GM21423 (cell line): ENCODE data around the gene AUTS2.

Source experiments
- ATAC-seq: cut with Tn5 transposase; IDR thresholded peaks from one replicate; pipeline ENCODE4 v1.9.1; 2021; ENCODE audit warnings: mild to moderate bottlenecking, moderate library complexity; ENCODE audit not compliant: unreplicated experiment

AUTS2 gene

GRCh38 chr7:69751026-69751425 lies 152.8 kb downstream of the AUTS2 start:
- no peak for ATAC-seq

GRCh38 chr7:69753981-69754380 lies 155.7 kb downstream of the AUTS2 start:
- ATAC-seq, result no peak

GRCh38 chr7:69754476-69754875 lies 156.2 kb downstream of the AUTS2 start:
- ATAC-seq, result no peak

GRCh38 chr7:69756235-69756634 lies 158.0 kb downstream of the AUTS2 start:
- ATAC-seq, result no peak

GRCh38 chr7:69757528-69757927 lies 159.3 kb downstream of the AUTS2 start:
- no peak for ATAC-seq

GRCh38 chr7:69757981-69758430 lies 159.7 kb downstream of the AUTS2 start:
- no peak for ATAC-seq

GRCh38 chr7:69759373-69759772 lies 161.1 kb downstream of the AUTS2 start:
- ATAC-seq, result no peak

GRCh38 chr7:69761290-69761922 lies 163.1 kb downstream of the AUTS2 start:
- ATAC-seq, result no peak

GRCh38 chr7:69762821-69763352 lies 164.6 kb downstream of the AUTS2 start:
- ATAC-seq, result no peak

GRCh38 chr7:69763513-69763912 lies 165.2 kb downstream of the AUTS2 start:
- ATAC-seq, result no peak

- no peak for ATAC-seq
Measured at GRCh38 chr7:69764147-69764546, 165.9 kb downstream of the AUTS2 start.

- no peak for ATAC-seq
Measured at GRCh38 chr7:69764681-69765080, 166.4 kb downstream of the AUTS2 start.

GRCh38 chr7:69765879-69766278 lies 167.6 kb downstream of the AUTS2 start:
- peak; percentile 38 for ATAC-seq

GRCh38 chr7:69768986-69769595 lies 170.8 kb downstream of the AUTS2 start:
- no peak for ATAC-seq

GRCh38 chr7:69769826-69770225 lies 171.6 kb downstream of the AUTS2 start:
- ATAC-seq, result no peak

GRCh38 chr7:69770613-69771012 lies 172.3 kb downstream of the AUTS2 start:
- no peak for ATAC-seq

- ATAC-seq, result no peak
Measured at GRCh38 chr7:69772718-69773436, 174.6 kb downstream of the AUTS2 start.

- ATAC-seq, result no peak
Measured at GRCh38 chr7:69773535-69774225, 175.4 kb downstream of the AUTS2 start.

GRCh38 chr7:69775231-69775771 lies 177.0 kb downstream of the AUTS2 start:
- ATAC-seq, result no peak

- no peak for ATAC-seq
Measured at GRCh38 chr7:69776611-69777010, 178.3 kb downstream of the AUTS2 start.

- peak; percentile 55 for ATAC-seq
Measured at GRCh38 chr7:69778138-69778537, 179.9 kb downstream of the AUTS2 start.
